Activated CD8-positive, alpha-beta memory T cell treated with anti-CD3 and anti-CD28 coated beads, Interleukin-2, amount 10 ng/mL, durations not matched to agents 7 days and 5 days (primary cell): ENCODE data around the gene PKNOX2. TPM values are rescaled to one million over a fixed set of nuclear protein-coding genes. Genes with fewer than 3 reads are reported as not detected.

Experiments used
- ATAC-seq: fragments of 150-1000 bp; cut with Tn5 transposase; one replicate; pipeline ENCODE4 v1.10.0; 2021; ENCODE audit warnings: moderate library complexity
- CTCF ChIA-PET: fragments of 350-600 bp; sonication (Branson Sonifier 250); formaldehyde crosslinking; loops from one replicate; lab custom pipeline; 2021; ENCODE audit warnings: antibody characterized with exemption; lab: Charles Lee
- DNase-seq: peaks from one replicate; pipeline ENCODE4 v3.0.0-alpha.2; 2020
- H3K27ac Mint-ChIP-seq: one replicate; pipeline ENCODE4 v1.8.0; 2021; ENCODE audit warnings: mild to moderate bottlenecking, mixed read lengths
- H3K27me3 Mint-ChIP-seq: one replicate; pipeline ENCODE4 v1.8.0; 2021; ENCODE audit warnings: mixed read lengths
- H3K36me3 Mint-ChIP-seq: one replicate; pipeline ENCODE4 v1.8.0; 2021; ENCODE audit warnings: mild to moderate bottlenecking, mixed read lengths
- H3K4me1 Mint-ChIP-seq: one replicate; pipeline ENCODE4 v1.8.0; 2021; ENCODE audit warnings: mixed read lengths
- H3K4me3 Mint-ChIP-seq: one replicate; pipeline ENCODE4 v1.8.0; 2021; ENCODE audit warnings: mild to moderate bottlenecking, moderate library complexity, mixed read lengths
- H3K9me3 Mint-ChIP-seq: one replicate; pipeline ENCODE4 v1.8.0; 2022; ENCODE audit warnings: low read depth, mixed read lengths
- total RNA-seq, 2 experiments: library from RNA; stranded (reverse); gene quantifications; one replicate each; pipeline ENCODE4 v1.2.3, GENCODE V29; 2021

The PKNOX2 gene
- total RNA-seq, 2 experiments from 2014 or later, result not detected

- CTCF ChIA-PET, result no interaction called here
- Mint-ChIP-seq H3K4me3 (no peak overlapping the region), H3K4me1 (peaks cover 16% of the 10 kb centered on the region), H3K36me3 (no peaks in the 10 kb centered on the region), H3K27ac (no peak overlapping the region), H3K27me3 (peaks cover 70% of the 10 kb centered on the region), H3K9me3 (no peaks in the 10 kb centered on the region)
- no peak for DNase-seq
- no peak for ATAC-seq
These were observed 5.5 kb downstream of the PKNOX2 start for GRCh38 chr11:125170001-125170509.

GRCh38 chr11:125170510-125171031 is 6.0 kb downstream of the PKNOX2 start:
- CTCF ChIA-PET, result no interaction called here
- H3K9me3 Mint-ChIP-seq, result no peaks in the 10 kb centered on the region
- H3K4me3 Mint-ChIP-seq, result no peak overlapping the region

GRCh38 chr11:125171974-125172373 is 7.4 kb downstream of the PKNOX2 start:
- H3K4me3 Mint-ChIP-seq, result no peak overlapping the region
- DNase-seq, result no peak
- no peaks in the 10 kb centered on the region for H3K9me3 Mint-ChIP-seq
- H3K27ac Mint-ChIP-seq, result no peak overlapping the region
- CTCF ChIA-PET, result no interaction called here
- no peak for ATAC-seq
- no peaks in the 10 kb centered on the region for H3K36me3 Mint-ChIP-seq
- peaks cover 12% of the 10 kb centered on the region for H3K4me1 Mint-ChIP-seq
- H3K27me3 Mint-ChIP-seq, result peaks cover 62% of the 10 kb centered on the region

More at GRCh38 chr11:125170510-125171031, 6.0 kb downstream of the PKNOX2 start:
- Mint-ChIP-seq H3K27ac (no peak overlapping the region), H3K4me1 (peaks cover 13% of the 10 kb centered on the region), H3K36me3 (no peaks in the 10 kb centered on the region), H3K27me3 (peaks cover 66% of the 10 kb centered on the region)
- no peak for DNase-seq
- no peak for ATAC-seq

- CTCF ChIA-PET, result interaction anchor here (1.4 kb wide), 1 partner anchor 8 kb away, joined by 4 read pairs; the partner anchor contains the start of gene PKNOX2
- peaks cover 59% of the 10 kb centered on the region for H3K27me3 Mint-ChIP-seq
These were observed 8.5 kb downstream of the PKNOX2 start for GRCh38 chr11:125173027-125173426.

GRCh38 chr11:125173556-125173955 is 9.0 kb downstream of the PKNOX2 start:
- ATAC-seq, result no peak
- Mint-ChIP-seq H3K9me3 (no peaks in the 10 kb centered on the region), H3K36me3 (no peaks in the 10 kb centered on the region), H3K4me1 (peaks cover 9% of the 10 kb centered on the region), H3K4me3 (no peak overlapping the region), H3K27me3 (peaks cover 54% of the 10 kb centered on the region), H3K27ac (no peak overlapping the region)
- CTCF ChIA-PET, result interaction anchor here (1.4 kb wide), 1 partner anchor 9 kb away, joined by 4 read pairs; the partner anchor contains the start of gene PKNOX2
- DNase-seq, result no peak

More at GRCh38 chr11:125173027-125173426, 8.5 kb downstream of the PKNOX2 start:
- Mint-ChIP-seq H3K36me3 (no peaks in the 10 kb centered on the region), H3K4me3 (no peak overlapping the region), H3K27ac (no peak overlapping the region), H3K4me1 (peaks cover 11% of the 10 kb centered on the region), H3K9me3 (no peaks in the 10 kb centered on the region)
- DNase-seq (no peak), ATAC-seq (no peak)

GRCh38 chr11:125174057-125174456 is 9.5 kb downstream of the PKNOX2 start:
- CTCF ChIA-PET, result interaction anchor here (1.4 kb wide), 1 partner anchor 9 kb away, joined by 4 read pairs; the partner anchor contains the start of gene PKNOX2
- Mint-ChIP-seq H3K9me3 (no peaks in the 10 kb centered on the region), H3K27ac (no peak overlapping the region), H3K27me3 (peaks cover 52% of the 10 kb centered on the region), H3K4me1 (peaks cover 9% of the 10 kb centered on the region), H3K4me3 (no peak overlapping the region), H3K36me3 (no peaks in the 10 kb centered on the region)
- DNase-seq (no peak), ATAC-seq (no peak)

- Mint-ChIP-seq H3K27me3 (peaks cover 48% of the 10 kb centered on the region), H3K4me3 (no peak overlapping the region)
These were observed 10.1 kb downstream of the PKNOX2 start for GRCh38 chr11:125174686-125175085.

GRCh38 chr11:125175166-125175565 is 10.6 kb downstream of the PKNOX2 start:
- H3K4me1 Mint-ChIP-seq, result peaks cover 9% of the 10 kb centered on the region
- ATAC-seq (no peak), DNase-seq (no peak)
- H3K27ac Mint-ChIP-seq, result no peak overlapping the region
- CTCF ChIA-PET, result interaction anchor here (1.0 kb wide), 1 partner anchor 171 kb away, joined by 3 read pairs; no protein-coding TSS in a partner anchor
- H3K27me3 Mint-ChIP-seq, result peaks cover 48% of the 10 kb centered on the region
- no peak overlapping the region for H3K4me3 Mint-ChIP-seq
- no peaks in the 10 kb centered on the region for H3K9me3 Mint-ChIP-seq
- H3K36me3 Mint-ChIP-seq, result no peaks in the 10 kb centered on the region

More at GRCh38 chr11:125174686-125175085, 10.1 kb downstream of the PKNOX2 start:
- DNase-seq, result no peak
- H3K27ac Mint-ChIP-seq, result no peak overlapping the region
- CTCF ChIA-PET, result interaction anchor here (1.0 kb wide), 1 partner anchor 172 kb away, joined by 3 read pairs; no protein-coding TSS in a partner anchor
- no peaks in the 10 kb centered on the region for H3K9me3 Mint-ChIP-seq
- H3K4me1 Mint-ChIP-seq, result peaks cover 9% of the 10 kb centered on the region
- H3K36me3 Mint-ChIP-seq, result no peaks in the 10 kb centered on the region
- ATAC-seq, result no peak

- ATAC-seq (no peak), DNase-seq (no peak)
- Mint-ChIP-seq H3K4me1 (peaks cover 9% of the 10 kb centered on the region), H3K36me3 (no peaks in the 10 kb centered on the region), H3K27me3 (peaks cover 47% of the 10 kb centered on the region), H3K9me3 (no peaks in the 10 kb centered on the region), H3K4me3 (no peak overlapping the region), H3K27ac (no peak overlapping the region)
- CTCF ChIA-PET, result interaction anchor here (1.0 kb wide), 1 partner anchor 170 kb away, joined by 3 read pairs; no protein-coding TSS in a partner anchor
These were observed 11.5 kb downstream of the PKNOX2 start for GRCh38 chr11:125175896-125176575.

GRCh38 chr11:125176866-125177265 is 12.3 kb downstream of the PKNOX2 start:
- Mint-ChIP-seq H3K36me3 (no peaks in the 10 kb centered on the region), H3K27ac (no peak overlapping the region), H3K27me3 (peaks cover 44% of the 10 kb centered on the region), H3K9me3 (no peaks in the 10 kb centered on the region), H3K4me1 (peaks cover 6% of the 10 kb centered on the region), H3K4me3 (no peak overlapping the region)
- DNase-seq (no peak), ATAC-seq (no peak)
- CTCF ChIA-PET, result no interaction called here

- CTCF ChIA-PET, result no interaction called here
- ATAC-seq, result no peak
- peaks cover 47% of the 10 kb centered on the region for H3K27me3 Mint-ChIP-seq
- H3K4me3 Mint-ChIP-seq, result no peak overlapping the region
- no peak overlapping the region for H3K27ac Mint-ChIP-seq
- peaks cover 5% of the 10 kb centered on the region for H3K4me1 Mint-ChIP-seq
- DNase-seq, result no peak
- H3K9me3 Mint-ChIP-seq, result no peaks in the 10 kb centered on the region
- no peaks in the 10 kb centered on the region for H3K36me3 Mint-ChIP-seq
These were observed 13.0 kb downstream of the PKNOX2 start for GRCh38 chr11:125177543-125177942.

- no peak overlapping the region for H3K4me3 Mint-ChIP-seq
- peaks cover 47% of the 10 kb centered on the region for H3K27me3 Mint-ChIP-seq
- ATAC-seq (no peak), DNase-seq (no peak)
- no peaks in the 10 kb centered on the region for H3K9me3 Mint-ChIP-seq
- H3K36me3 Mint-ChIP-seq, result no peaks in the 10 kb centered on the region
- no peak overlapping the region for H3K27ac Mint-ChIP-seq
- peaks cover 5% of the 10 kb centered on the region for H3K4me1 Mint-ChIP-seq
- CTCF ChIA-PET, result no interaction called here
These were observed 14.8 kb downstream of the PKNOX2 start for GRCh38 chr11:125179346-125179745.

GRCh38 chr11:125179895-125180294 is 15.3 kb downstream of the PKNOX2 start:
- Mint-ChIP-seq H3K36me3 (no peaks in the 10 kb centered on the region), H3K9me3 (no peaks in the 10 kb centered on the region), H3K4me3 (no peak overlapping the region), H3K4me1 (peaks cover 5% of the 10 kb centered on the region), H3K27me3 (peaks cover 48% of the 10 kb centered on the region), H3K27ac (no peak overlapping the region)
- no peak for ATAC-seq
- CTCF ChIA-PET, result interaction anchor here (1.3 kb wide), 1 partner anchor 15 kb away, joined by 3 read pairs; the partner anchor contains the start of gene PKNOX2
- DNase-seq, result no peak
